ENCODE results near the gene SMPX.

Gene SMPX

GRCh38 chrX:21744721-21745120 lies 13.2 kb downstream of the SMPX start:
- DNase-seq (ENCODE audit: low read depth) = no peak
- TF ChIP-seq CTCF (conservative IDR thresholded peaks at IDR 0.05; ENCODE audit: low read depth, low read length) = no peak
- no peak overlapping the region for H3K4me3 ChIP-seq (ENCODE audit: low read depth, low read length)

DNA sequence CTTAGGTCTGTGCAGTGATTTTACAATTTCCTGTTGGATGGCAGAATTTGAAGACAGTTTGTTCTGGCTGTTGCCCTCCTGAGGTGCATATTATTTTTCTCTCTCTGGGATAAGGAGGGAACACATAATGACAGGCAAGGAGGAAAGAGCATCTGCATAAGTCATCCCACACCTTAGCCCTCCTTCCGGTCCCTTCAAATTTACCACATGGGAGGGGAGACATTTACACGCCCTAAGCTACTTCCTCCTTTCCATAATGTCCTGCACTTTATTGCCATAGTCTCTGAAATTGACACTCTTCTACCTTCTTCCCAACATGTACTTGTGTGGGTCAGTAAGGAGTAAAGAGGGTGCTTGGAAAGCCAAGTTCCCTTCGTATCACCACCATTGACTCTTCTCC lies 13.9 kb downstream of the SMPX start:
- H3K4me3 ChIP-seq (ENCODE audit: low read depth, low read length) = no peak overlapping the region
- no peak for TF ChIP-seq CTCF (conservative IDR thresholded peaks at IDR 0.05; ENCODE audit: low read depth, low read length)
- no peak for DNase-seq (ENCODE audit: low read depth)

- no peak overlapping the region for H3K4me3 ChIP-seq (ENCODE audit: low read depth, low read length)
- peak; percentile 88 for DNase-seq (ENCODE audit: low read depth)
- TF ChIP-seq CTCF (conservative IDR thresholded peaks at IDR 0.05; ENCODE audit: low read depth, low read length) = no peak
These were observed 15.8 kb downstream of the SMPX start for GRCh38 chrX:21741869-21742701.

DNA sequence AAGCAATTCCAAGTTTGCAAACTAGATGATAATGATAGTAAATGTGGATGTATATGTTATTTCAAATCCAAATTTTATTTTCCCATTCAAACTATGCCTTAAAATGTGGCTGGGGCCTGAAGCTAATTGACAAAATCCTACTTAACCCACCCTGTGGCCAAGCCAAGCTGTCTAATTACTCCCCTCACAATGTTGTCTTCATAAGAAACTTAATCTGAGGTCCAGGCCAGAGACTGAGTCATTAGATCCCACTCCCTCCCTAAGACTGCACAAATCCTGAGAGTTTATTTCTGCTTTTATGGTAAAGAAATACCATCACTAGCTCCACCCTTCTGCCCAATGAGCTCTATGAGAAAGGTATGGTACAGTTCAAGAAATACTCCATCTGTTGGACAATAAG lies 16.6 kb downstream of the SMPX start:
- no peak for DNase-seq (ENCODE audit: low read depth)
- H3K4me3 ChIP-seq (ENCODE audit: low read depth, low read length) = no peak overlapping the region
- TF ChIP-seq CTCF (conservative IDR thresholded peaks at IDR 0.05; ENCODE audit: low read depth, low read length) = no peak

DNA sequence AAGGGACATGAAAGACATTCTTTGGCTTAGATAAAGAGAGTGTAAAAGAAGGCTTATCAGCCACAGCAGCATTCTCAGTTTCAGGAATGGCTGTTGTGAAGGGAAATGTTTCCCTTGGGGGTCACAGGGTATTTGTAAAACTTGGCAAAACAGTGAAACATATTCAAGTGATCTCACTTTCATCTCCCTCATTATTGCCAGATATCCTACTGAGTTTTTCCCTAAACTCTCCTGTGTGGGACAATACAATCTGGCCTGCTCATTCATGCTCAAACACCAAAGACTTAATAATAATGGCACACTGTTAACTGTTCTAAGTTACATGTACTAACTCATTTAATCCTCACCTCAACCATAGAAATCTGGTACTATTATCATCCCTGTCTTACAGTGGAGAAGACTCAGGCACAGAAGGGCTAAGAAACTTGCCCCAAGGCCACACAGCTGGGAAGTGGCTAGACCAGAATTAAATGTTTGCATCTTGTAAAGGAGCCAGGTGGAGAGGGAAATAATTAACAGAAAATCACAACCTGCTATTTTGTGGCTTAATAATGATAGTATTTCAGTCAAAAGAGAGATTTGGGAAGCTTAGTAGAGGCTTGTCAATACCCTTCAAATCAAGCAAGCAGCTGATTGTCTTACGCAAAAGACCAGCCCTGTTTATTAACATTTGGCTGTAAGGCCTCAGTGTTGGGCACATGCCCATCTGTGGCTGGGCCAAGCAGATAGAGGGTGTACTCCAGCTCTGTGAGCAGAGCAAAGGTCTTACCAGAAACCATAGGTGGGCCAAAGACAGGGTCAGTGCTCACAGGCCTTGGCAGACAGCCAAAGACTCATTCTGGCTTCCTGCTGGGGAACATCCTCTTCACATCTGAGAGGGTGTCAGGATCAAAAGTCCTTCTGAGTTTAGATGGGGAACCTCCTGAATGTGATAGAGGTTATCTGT lies 17.3 kb downstream of the SMPX start:
- DNase-seq (ENCODE audit: low read depth) = peak; percentile 85
- no peak for TF ChIP-seq CTCF (conservative IDR thresholded peaks at IDR 0.05; ENCODE audit: low read depth, low read length)
- no peak overlapping the region for H3K4me3 ChIP-seq (ENCODE audit: low read depth, low read length)

GRCh38 chrX:21738950-21739287 lies 19.0 kb downstream of the SMPX start:
- TF ChIP-seq CTCF (conservative IDR thresholded peaks at IDR 0.05; ENCODE audit: low read depth, low read length) = no peak
- DNase-seq (ENCODE audit: low read depth) = no peak
- H3K4me3 ChIP-seq (ENCODE audit: low read depth, low read length) = no peak overlapping the region
